ENCODE measurements around the gene SP110.
"Not testable (repeated sequence)": the region's sequence is repeated elsewhere in the genome, so short reads cannot be mapped to it uniquely, and the experiment has no call there.

The SP110 gene

DNA sequence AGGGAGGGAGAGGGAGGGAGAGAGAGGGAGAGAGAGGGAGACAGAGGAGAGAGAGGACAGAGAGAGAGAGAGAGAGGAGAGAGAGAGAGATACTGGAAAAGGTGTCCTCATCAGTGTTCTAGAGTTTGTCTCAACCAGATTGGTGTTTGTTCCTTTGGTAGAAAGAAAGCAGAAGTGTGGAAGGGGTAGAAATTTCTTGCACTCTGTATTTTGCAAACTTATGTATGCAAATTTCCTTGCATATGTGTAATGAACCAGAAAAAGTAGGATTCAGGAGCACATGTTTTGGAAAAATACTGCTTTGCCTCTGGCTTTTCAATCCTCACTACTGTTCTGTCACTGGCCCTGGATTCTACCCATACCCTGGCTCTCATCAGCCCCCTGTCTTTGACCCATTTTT is 4.7 kb upstream of the SP110 start:
- DNase-seq (ENCODE audit: low read depth in 2 of 2): no peak

DNA sequence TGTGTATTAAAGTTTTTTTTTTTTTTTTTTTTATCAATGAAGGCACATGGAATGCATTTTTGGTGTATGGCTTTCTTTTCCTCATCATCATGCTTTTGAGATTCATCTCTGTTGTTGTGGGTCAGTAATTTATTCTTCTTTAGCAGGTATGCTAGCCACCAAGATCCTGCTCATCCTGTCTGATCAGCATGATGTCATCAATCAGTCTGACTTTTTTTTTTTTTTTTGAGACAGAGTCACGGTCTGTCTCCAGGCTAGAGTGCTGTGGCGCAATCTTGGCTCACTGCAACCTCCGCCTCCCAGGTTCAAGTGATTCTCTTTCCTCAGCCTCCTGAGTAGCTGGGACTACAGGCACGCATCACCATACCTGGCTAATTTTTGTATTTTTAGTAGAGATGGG is 3.0 kb upstream of the SP110 start:
- DNase-seq (ENCODE audit: low read depth in 2 of 2): not testable (repeated sequence)

DNA sequence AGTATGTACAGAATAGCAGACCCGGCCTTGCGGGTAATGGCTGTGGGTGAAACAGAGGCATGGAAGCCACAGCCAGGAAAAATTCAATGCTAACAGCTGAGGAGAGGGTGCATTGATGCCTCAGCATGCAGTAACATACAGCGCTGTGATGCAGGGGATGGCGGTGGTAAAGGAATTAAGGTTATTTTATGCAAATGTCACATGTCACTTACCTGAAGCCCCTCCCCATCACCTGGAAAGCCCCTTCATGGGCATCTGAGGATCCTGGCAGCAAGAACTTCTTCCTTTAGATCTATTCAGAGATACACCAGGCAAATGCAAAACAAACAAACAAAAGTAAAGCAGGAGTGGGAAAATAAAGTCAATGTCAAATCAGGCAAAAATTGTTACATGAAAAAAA is 1.7 kb upstream of the SP110 start:
- no peak for DNase-seq (ENCODE audit: low read depth in 2 of 2)

DNA sequence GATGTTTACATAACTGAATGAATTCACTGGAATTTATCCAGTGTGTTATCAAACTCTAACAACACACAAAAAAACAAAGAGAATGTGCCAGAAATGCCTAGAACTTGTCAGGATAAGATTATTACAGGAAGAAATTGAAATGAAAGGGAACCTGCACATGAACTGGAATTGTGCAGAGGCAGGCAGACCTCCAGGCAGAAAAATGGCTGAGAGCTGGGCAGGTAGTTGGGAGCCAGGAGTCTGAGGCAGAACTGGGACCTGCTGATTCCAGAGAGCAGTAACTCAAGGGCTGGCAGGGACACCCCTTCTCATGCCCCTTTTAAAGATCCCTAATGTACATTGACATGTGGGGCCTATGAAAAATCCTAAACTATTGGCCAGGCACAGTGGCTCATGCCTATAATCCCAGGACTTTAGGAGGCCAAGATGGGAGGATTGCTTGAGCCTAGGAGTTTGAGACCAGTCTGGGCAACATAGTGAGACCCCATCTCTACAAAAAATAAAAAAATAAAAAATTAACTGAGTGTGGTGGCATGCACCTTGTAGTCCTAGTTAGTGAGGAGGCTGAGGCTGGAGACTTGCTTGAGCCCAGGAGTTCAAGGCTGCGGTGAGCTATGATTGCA is 674 bp upstream of the SP110 start:
- no peak for DNase-seq (ENCODE audit: low read depth in 2 of 2)

DNA sequence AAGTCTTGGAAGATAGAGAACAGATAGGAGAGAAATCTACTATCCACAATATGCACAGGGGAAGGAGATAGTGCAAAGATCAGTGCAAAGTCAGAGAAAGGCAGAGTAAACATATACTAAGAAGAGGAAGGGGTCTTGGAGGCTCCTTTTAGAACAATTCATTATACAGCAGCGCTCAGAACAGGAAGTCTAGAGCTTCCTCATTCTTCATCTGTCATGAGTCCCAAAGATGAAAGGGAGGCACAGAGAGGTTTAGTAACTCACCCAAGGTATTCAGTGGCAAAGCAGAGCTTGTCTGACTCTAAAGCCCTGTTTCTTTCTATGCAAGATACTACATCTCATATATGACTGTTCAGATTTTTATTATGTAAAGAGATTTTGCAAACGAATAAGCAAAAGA is 1.4 kb downstream of the SP110 start:
- no peak for DNase-seq (ENCODE audit: low read depth in 2 of 2)

DNA sequence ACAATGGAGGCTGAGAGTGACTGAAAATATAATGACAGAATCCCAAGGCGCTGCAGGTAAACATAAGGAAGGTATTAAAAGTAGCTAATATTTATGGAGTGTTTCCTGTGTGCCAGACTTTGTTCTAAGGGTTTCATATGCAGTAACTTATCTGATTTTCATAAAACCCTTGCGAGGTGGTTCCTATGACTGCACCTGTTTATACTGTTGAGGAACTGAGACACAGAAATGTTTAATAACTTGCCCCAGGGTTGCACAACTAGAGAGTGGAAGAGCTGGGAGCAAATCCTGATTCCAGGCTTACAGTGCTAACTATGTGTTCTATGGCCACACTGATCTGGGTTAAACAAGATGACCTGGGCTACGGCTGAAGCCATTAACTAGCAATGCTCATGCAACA is 2.4 kb downstream of the SP110 start:
- no peak for DNase-seq (ENCODE audit: low read depth in 2 of 2)

DNA sequence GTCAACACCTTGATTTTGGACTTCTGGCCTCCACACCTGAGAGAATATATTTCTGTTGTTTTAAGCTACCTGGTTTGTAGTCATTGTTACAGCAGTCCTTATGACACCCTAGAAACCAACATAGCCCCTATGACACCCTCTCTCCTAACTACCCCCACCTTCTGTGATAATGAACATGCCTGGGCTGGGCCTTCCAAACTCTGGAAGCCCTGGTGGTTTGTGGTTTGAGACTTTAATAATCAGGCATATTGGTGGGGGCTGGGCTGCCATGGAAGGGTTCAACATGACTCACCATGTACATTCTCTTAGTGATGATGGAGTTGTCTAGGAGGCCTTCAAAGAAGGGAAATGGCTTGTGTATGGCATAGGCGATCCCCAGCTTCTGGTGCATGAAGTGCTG is 3.3 kb downstream of the SP110 start:
- DNase-seq (ENCODE audit: low read depth in 2 of 2): no peak

DNA sequence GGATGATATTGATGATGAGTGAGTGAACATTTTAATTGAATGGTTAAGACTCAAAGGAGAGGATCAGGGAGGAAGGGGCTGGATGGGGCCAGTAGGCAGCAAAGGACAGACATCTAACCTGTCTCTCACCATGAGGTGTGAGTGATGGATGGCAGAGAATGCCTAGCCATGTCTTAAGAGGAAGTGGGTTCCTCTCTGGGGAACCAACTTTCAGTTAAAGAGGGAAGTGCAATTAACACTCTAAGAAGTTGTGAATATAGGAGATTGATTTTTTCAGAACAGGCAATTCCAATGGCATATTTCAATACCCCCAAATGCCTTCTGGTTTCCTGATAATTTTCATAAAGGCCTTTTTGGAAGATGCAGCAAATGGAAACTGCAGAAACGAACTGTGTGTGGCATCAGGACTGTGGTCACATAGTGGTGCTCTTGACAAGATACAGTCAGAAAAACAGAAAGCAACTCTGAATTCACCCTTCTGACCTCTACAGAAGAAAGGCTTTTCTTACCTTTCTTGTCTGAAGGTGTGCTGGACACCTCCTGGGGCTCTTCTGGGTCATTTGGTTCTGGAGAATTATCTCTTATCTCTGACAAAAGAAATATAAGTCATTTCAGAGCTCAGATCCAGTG is 10.2 kb downstream of the SP110 start:
- DNase-seq (ENCODE audit: low read depth in 2 of 2): no peak

DNA sequence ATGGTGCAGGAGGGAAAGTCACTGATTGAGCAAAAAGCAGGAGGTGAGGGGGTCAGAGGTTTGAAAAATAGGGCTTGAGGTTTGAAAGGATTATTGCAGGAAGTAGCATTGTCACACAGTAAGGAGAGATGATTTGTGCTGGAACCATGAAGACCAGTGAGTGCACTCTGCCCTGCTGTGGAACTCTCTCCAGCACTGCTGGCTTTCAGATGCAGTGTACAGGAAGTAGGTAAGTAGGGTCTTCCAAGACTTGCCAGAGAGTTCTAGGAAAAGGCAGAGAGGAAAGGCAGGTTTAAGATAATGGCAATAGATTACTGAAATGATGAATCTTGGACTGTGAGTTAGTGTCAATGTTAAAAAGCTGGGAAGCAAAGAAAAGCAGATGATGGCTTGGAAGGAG is 11.2 kb downstream of the SP110 start:
- no peak for DNase-seq (ENCODE audit: low read depth in 2 of 2)

DNA sequence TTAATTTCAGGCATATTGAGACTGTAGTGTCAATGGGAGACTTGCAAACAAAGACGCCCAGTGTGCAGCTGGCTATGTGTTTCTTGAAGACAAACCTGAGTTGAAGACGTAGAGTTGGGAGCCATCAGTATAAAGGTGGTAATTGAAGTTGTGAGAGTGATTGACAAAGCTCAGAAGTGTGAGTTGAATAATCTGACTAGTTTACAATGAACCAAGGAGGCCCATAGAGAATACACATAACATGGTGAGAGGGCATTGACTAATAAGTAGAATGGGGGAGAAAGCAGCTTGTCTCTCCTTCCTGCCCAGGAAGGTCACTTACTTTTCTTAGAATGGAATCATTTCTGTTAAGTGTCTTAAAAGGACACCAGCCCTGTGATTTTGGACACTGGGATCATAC is 14.1 kb downstream of the SP110 start:
- DNase-seq (ENCODE audit: low read depth in 2 of 2): no peak

DNA sequence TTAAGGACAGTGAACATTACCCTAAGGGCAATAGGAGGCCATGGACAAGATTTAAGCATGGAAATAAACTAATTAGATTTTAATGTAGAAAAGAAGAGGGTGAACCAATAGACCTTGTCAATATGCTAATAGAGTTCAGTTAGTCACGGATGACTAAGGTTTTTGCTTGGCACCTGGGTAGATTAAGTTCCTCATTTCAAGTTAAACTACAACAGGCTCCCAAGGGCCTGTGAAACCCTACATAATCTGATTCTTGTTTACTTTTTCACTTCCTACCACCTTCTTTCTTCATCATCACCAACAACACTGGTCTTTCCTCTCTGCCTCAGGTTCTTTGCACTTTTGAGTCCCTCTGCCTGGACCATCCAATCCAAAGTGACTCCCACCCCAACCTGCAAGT is 14.8 kb downstream of the SP110 start:
- DNase-seq (ENCODE audit: low read depth in 2 of 2): no peak

DNA sequence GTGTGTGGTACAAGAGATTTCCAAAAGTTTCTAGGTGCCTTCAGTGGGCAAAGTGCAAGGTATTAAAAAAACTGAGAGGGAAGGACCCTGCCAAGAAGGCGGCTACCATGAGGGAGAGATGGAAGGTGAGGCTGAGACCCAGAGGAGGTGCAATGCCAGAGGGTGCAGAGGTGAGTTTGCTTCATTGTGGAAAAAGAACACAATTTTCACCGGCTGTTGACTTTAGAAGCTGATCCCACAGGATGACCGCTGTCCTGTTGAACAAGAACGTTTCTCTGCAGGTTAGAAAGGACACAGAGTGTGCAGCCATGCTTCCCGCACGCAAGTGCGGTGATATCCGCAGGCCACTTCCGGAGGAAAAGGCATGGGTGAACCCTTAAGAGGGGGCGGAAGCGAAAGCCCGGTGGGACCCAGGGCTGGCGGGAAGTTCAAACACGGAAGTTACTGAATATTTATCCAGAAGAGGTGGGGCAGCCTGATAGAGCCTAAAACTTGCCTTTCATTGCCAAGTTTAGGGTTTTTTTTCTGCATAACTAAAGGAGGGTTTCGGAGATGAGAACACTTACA is 16.6 kb downstream of the SP110 start:
- DNase-seq (ENCODE audit: low read depth in 2 of 2): no peak

DNA sequence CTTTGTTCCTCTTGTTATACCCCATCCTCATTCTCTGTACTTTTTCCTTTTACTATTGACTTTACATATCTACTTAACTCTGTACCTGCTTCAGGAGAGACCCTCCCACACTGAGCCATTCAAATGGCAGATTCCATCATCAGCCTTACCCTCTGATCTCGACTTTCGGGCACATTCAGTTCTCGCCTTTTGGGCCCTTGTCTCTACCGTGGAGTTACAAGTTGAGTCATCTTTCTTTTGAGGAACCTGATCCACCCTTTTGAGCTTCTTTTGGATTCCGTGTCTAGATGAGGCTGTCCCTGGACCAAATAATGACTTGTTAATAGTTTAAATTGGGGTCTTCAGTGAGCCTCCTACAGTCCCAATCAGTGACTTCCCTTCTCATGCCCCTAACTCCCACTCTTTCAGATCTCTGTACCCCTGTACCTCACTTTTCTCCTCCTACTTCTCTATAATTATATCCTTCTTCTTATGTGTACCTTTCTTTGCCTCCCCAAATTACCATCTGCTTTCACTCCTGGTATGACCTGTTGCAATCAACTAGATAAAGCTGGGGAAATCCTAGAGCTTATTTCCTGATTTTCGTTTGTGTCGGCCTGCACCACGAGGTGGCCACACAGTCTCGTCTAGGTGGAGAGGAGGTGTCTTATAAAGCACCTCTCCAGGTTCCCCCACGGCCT is 17.2 kb downstream of the SP110 start:
- DNase-seq (ENCODE audit: low read depth in 2 of 2): no peak

DNA sequence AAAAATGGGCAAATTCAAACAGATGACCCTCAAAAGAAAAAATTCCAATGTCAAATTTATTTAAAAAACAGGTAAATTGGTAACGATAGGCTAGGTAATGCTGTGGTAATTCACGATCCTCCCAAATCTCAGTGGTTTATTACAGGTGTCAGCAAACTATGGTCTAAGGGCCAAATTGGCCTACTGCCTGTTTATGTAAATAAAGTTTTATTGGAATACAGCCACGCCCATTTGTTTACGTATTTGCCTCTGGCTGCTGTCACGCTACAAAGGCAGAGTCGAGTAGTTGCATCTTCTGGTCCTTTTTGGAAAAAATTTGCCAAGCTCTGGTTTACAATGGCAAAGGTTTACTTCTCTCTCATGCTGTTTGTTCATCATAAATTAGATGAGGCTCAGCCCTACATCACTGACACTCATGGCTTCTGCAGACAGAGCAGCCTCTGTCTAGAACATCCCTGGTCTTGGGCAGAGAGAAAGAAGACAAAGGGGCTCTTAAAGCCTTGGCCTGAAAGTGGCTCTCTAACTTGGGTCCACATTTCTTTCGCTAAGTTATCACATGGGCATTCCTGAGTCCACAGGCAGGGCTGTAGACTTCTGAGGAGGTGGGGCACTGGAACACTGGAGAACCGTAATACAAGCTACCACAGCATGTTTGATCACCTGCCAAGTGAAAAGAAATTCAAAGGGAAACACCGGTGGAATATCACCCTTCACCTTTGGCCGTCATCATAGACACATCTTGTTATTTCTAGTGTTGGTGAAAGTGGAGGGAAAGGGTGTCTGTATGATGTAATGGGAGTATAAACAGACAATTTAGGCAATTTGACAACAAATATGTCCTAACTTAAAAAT is 34.8 kb downstream of the SP110 start:
- no peak for DNase-seq (ENCODE audit: low read depth in 2 of 2)

DNA sequence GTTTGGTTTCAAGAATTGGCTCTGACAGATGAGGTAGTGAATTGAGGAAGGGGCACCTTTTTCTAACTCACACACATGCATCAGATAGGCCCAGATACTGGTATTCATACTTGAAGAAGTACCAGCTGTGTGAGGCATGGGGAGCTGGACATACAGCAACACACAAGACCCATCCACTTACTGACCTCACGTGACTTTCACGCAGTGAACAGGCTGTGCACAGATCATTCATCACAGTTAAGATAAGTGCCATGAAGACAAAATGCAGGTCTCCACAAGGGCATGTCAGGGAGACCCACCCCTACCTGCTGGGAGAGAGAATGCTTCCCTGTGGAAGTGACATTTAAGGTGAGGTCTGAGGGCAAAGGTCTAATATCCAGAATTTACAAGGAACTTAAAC is 38.6 kb downstream of the SP110 start:
- DNase-seq (ENCODE audit: low read depth in 2 of 2): no peak

DNA sequence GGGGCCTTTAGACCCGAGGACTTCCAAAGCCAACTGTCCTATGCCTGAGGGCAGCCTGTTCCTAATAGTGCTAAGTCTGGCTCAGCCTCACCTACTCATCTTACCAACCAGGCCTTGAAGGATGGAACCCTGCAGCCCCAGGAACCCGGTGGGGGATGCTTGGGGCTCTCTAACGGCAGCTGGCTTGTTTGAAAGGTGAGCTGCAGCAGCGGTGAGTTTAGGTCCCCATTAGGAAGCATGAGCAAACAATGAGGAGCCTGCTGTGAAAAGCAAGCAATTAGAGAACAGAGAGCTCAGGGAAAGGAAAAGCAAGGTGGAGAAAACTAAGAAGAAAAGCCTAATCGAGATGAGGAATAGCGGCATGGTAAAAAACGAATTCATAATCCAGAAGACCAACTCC is 39.9 kb downstream of the SP110 start:
- DNase-seq (ENCODE audit: low read depth in 2 of 2): no peak

DNA sequence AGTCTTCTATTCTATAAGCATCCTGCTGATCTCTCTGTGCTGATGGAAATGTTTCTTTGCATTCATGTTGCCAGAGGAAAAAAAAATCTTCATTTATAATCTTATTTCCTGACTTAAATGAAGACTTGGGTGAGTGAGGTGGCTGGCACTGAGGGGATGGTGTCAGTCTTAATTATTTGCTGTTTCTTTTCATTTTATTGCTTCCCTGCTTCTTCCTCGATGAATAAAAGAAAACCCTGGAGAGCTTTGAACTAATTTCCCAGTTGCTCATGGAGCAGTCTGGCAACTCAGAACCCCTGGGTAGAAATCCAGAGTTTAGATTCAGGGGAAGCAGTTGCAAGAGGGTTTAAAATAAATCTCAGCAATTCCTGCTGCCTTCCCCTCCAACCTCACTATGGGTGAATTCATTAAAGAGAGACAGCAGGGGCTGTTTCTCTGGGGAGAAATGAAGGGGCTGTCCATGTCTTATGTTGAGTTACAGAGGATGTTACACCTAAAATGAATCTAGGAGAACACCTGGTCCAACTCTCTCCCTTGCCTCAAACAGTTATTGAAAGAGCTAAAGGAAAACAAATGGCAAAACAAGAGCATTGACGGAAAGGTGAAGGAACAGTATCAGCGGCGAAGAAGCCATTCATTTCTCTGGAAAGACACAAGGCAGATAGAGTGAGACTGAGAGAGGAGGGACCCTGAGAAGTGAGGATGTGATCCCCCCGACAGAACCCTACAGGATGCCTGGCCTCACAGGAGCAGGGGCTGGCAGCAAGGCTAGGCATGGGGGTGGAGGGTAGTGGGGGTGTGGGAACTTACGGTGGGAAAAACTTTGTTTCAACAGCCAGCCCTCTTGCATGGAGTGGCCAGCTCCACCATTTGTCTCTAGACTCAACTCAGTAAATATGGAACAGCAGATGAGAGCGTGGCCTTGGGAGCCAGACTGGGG is 41.0 kb downstream of the SP110 start:
- no peak for DNase-seq (ENCODE audit: low read depth in 2 of 2)

DNA sequence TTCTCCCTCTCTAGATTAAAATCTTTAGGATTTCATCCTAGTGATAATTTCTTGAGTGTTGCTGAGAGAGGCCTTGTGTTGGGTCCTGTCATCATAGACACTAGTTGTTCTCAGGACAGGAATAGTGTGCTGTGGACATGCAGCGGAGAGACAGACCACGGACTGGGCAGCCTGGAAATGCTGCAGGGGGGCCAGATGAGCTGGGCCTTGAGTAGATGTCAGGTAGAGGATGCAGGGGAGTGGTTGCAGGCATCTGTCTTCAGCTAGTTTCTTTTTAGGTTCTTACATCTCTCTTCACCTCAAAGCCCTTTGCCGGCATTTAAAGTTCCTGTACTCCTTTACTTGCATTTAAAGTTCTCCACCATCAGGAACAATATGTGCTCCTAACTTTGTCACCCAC is 42.8 kb downstream of the SP110 start:
- DNase-seq (ENCODE audit: low read depth in 2 of 2): no peak

DNA sequence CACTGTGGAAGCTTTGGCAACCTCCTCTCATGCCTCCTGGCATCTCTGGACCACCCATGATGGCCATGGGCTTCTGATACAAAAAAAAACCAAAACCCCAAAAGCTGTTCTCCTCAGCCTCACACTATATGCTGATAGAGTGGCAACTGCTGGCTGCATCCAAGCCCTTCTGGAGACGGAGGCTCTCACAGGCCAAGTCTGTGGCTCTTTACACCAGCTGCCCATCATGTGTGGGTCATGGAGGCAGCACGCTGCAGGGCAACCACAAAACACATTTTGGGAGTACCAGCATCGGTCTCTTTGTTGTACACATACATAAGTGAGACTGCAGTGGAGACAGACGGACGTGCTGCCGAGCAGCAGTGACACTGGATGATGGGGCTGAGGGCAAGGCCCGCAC is 45.3 kb downstream of the SP110 start:
- no peak for DNase-seq (ENCODE audit: low read depth in 2 of 2)

DNA sequence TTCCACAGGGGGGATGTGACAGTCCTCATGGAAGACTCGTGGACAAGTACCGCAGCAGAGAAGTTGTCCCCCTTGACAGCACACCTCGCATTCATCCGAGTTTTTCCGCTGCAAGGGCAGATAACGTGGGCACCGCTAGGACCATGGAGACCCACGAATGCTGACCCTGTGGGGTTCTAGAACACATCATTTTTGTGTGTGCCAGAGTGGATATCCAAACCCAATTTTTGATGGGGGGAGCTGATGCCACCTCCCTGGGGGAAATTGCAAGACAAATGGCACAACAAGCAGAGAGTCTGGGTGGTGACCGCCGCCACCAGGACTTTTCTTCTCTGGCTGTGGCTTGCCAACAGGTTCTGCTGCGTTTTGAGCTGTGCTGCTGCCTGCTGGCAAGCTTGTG is 46.9 kb downstream of the SP110 start:
- DNase-seq (ENCODE audit: low read depth in 2 of 2): no peak

DNA sequence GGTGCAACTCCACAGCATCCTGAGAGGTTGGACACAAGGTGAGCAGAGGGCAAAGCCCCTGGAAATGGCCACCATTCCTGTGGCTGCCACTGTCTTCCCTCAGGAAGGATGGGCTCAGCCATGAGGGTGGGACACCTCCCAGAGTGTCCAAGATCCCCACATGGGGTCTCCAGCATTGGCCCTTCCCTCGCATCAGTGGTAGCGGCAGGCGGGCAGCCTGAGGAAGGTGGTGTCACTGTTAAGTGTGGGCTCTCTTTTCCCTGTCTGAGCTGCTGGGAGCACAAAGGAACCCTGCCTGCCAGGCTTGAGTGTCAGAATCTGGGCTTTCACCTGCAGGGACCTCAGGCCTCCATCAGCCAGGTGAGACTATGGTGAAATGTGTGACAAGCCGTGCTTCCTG is 47.6 kb downstream of the SP110 start:
- no peak for DNase-seq (ENCODE audit: low read depth in 2 of 2)
